ENCODE results near the gene GRHL1.

DNA sequence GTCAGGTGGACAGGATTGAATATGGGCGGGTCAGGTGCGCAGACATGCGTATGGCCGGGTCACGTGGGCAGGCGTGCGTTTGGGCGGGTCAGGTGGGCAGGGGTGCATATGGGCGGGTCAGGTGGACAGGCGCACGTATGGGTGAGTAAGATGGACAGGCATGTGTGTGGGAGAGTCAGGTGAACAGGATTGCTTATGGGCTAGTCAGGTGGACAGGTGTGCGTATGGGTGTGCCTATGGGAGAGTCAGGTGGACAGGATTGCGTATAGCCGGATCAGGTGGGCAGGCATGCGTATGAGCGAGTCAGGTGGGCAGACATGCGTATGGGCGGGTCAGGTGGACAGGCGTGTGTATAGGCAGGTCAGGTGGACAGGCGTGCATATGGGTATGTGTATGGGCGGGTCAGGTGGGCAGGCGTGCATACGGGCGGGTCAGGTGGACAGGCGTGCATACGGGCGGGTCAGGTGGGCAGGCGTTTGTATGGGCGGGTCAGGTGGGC, 61.5 kb downstream of the GRHL1 start:
- TF ChIP-seq MAX (IDR thresholded peaks at IDR 0.05) (no peak), GABPA (IDR thresholded peaks at IDR 0.05; ENCODE audit: borderline replicate concordance, insufficient read depth, low read length) (no peak), CTBP2 (IDR thresholded peaks at IDR 0.05; ENCODE audit: borderline replicate concordance, insufficient read depth, insufficient read length, low read length) (no peak), POLR2A (IDR thresholded peaks at IDR 0.05; ENCODE audit: control extremely low read depth in 1 of 2, low read depth in 2 of 2, low read length in 2 of 2) (no peak), CHD1 (IDR thresholded peaks at IDR 0.05; ENCODE audit: low read depth, low read length) (no peak), TAF7 (optimal IDR thresholded peaks at IDR 0.05; ENCODE audit: borderline replicate concordance, low read depth, low read length) (no peak), EZH2 (IDR thresholded peaks at IDR 0.05; ENCODE audit: low read depth, low read length, severe bottlenecking) (no peak), POLR2AphosphoS5 (IDR thresholded peaks at IDR 0.05; ENCODE audit: low read depth, low read length) (no peak), CREB1 (IDR thresholded peaks at IDR 0.05) (no peak), ZNF274 (IDR thresholded peaks at IDR 0.05; ENCODE audit: borderline replicate concordance, extremely low read depth, low read length) (no peak), RAD21 (IDR thresholded peaks at IDR 0.05 in 1 of 2, conservative IDR thresholded peaks at IDR 0.05 in 1 of 2; ENCODE audit: low read depth in 2 of 2, low read length in 2 of 2) (no peak), JUN (IDR thresholded peaks at IDR 0.05; ENCODE audit: low read depth, low read length) (no peak)
- TF ChIP-seq, protein P1, sequence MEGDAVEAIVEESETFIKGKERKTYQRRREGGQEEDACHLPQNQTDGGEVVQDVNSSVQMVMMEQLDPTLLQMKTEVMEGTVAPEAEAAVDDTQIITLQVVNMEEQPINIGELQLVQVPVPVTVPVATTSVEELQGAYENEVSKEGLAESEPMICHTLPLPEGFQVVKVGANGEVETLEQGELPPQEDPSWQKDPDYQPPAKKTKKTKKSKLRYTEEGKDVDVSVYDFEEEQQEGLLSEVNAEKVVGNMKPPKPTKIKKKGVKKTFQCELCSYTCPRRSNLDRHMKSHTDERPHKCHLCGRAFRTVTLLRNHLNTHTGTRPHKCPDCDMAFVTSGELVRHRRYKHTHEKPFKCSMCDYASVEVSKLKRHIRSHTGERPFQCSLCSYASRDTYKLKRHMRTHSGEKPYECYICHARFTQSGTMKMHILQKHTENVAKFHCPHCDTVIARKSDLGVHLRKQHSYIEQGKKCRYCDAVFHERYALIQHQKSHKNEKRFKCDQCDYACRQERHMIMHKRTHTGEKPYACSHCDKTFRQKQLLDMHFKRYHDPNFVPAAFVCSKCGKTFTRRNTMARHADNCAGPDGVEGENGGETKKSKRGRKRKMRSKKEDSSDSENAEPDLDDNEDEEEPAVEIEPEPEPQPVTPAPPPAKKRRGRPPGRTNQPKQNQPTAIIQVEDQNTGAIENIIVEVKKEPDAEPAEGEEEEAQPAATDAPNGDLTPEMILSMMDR (IDR thresholded peaks at IDR 0.05; ENCODE audit: control extremely low read depth in 1 of 3, insufficient read depth in 1 of 3, low read depth in 1 of 3, low read length in 3 of 3) = no peak

All from H1 (cell line).